Uterus (tissue), 2 donors: ENCODE data around the gene CDH24.

ENCODE experiments used
- POLR2A ChIP-seq, 2 donors: fragments of 450-650 bp; IDR thresholded peaks; one replicate each; pipeline ENCODE4 v1.6.1; 2016; ENCODE audit warnings: antibody characterized with exemption in 2 of 2, mild to moderate bottlenecking in 1 of 2, moderate library complexity in 1 of 2
- TF ChIP-seq, protein P1 (sequence below), 4 experiments: fragments of 200-600 bp in 2 of 4; fragments of 450-650 bp in 2 of 4; sonication (generic) in 2 of 4; IDR thresholded peaks; one replicate each; pipeline ENCODE4 v1.5.1; 2016 to 2019; ENCODE audit warnings: antibody characterized with exemption in 4 of 4, mild to moderate bottlenecking in 2 of 4, moderate library complexity in 1 of 4

GRCh38 chr14:23040100-23040499 is 17.2 kb downstream of the CDH24 start:
- TF ChIP-seq, protein P1, sequence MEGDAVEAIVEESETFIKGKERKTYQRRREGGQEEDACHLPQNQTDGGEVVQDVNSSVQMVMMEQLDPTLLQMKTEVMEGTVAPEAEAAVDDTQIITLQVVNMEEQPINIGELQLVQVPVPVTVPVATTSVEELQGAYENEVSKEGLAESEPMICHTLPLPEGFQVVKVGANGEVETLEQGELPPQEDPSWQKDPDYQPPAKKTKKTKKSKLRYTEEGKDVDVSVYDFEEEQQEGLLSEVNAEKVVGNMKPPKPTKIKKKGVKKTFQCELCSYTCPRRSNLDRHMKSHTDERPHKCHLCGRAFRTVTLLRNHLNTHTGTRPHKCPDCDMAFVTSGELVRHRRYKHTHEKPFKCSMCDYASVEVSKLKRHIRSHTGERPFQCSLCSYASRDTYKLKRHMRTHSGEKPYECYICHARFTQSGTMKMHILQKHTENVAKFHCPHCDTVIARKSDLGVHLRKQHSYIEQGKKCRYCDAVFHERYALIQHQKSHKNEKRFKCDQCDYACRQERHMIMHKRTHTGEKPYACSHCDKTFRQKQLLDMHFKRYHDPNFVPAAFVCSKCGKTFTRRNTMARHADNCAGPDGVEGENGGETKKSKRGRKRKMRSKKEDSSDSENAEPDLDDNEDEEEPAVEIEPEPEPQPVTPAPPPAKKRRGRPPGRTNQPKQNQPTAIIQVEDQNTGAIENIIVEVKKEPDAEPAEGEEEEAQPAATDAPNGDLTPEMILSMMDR (IDR thresholded peaks at IDR 0.05), result no peak
- no peak for TF ChIP-seq POLR2A (IDR thresholded peaks at IDR 0.05)
